HG02588 (cell line): ENCODE results near the gene HCN1.
"Not testable (repeated sequence)": the region's sequence is repeated elsewhere in the genome, so short reads cannot be mapped to it uniquely, and the experiment has no call there.

ENCODE experiments used
- ATAC-seq: cut with Tn5 transposase; IDR thresholded peaks from one replicate; pipeline ENCODE4 v1.9.1; 2021; ENCODE audit warnings: mild to moderate bottlenecking, moderate library complexity; ENCODE audit not compliant: unreplicated experiment

Gene HCN1

DNA sequence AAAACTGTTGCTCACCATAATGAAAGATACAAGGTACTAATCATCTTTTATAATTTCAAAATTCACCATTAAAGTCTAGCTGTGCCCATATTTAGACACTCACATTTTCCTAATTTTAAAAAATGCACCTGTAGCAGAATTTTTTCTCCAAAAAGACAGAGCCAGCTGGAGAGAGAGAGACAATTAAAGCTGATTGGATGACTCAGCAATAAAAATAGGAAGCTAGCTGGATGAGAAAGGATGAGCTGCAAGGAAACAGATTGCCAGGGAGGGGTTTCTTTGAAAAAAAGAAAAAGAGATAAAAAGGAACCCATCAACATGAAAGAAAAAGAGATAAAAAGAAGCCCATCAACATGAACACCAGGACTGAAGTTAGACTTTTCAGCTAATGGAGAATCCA, 73.8 kb downstream of the HCN1 start:
- ATAC-seq = no peak

DNA sequence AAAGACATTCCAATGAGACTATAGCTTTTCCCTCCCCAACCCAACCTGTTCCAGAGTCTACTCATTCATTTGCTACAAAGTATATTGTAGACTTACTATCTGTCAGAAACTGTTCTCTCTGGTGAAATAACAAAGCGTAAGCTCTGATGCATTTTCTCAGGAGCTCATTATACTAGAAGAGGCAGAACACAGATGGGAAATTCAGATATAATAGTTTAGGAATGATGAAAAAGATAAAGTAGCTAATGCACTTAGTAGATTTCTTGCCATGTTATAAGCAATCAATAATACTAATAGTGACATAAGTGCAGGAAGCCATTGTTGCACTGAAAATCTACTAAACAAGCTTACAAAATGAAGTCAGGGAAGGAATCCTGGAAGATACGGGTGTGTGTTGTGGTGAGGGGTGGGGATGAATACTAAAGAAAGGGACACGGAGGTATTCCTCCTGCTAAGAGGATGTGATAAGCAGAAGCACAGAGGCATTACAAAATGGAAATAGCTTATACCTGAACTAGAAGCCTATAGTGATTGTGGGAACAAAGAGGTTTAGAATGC, 78.2 kb downstream of the HCN1 start:
- ATAC-seq = no peak

DNA sequence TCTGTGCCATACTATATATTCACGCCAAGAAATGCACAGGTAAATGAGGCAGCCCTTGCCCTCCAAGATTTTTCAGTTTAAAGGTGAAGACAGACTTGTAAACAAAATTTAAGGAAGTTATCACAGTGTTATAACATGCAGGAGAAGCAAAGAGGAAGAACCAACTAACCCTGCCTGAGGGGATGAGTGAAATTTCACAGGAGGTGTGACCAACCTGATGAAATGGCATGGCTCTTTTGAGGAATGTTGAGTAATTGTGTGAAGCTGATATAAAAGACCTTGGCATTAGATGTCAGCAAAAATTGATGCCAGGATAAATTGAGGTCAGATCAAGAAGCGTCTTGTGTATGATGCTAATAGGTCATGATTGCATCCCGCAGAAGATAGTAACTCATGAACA, 86.5 kb downstream of the HCN1 start:
- no peak for ATAC-seq

DNA sequence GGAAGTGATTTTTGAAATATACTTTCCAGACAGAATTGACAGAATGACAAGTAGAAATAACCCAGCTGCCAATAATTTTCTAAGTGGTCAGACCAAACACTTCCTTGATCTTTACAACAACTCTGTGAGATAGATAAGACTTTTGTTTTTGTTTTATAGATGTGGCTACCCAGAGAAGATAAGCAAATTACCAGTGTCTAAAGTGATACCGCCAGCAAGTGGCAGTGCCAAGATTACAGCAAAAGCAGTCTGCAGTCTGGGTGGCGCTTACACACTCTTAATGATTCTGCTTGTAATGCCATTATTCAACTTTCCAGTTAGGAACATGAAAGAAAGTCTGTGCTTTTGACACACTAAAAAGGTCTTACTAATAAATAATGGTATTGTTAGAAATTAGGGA, 92.1 kb downstream of the HCN1 start:
- ATAC-seq = no peak

DNA sequence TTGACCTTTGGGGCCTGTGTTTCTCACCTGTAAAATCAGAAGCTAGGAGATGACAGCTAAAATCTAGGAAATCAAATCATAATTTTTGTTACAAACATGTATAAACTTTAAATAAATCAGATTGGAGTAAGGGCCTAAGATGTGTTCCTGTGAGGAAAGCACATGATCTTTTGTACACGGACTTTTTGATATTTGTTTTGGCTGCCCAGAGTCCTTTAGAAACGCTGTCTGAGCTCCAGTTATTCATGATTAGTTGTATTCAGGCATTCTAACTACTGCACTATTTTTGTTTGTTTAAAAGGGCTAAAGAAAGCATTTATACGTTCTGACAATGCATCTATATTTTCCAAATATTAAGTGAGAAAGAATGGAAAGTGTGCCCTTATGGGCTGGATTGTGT, 94.8 kb downstream of the HCN1 start:
- no peak for ATAC-seq

DNA sequence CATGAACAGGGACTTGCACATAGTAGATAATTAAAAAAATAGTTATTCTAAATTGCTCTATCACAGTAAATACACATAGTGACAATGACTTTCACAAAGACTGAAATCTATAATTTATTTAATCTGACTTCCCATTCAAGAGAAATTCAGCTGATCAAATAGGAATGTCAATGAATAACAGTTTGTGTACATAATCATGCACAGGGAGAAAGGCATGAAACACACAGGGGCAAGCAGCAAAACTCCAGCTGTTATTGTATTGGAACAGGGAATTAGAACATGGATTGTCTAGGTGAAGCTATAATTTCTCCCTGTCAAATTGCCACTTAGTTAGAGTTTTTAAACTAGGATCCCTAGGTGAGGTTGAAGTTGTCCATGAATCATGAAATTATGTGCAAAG, 99.9 kb downstream of the HCN1 start:
- ATAC-seq = no peak

DNA sequence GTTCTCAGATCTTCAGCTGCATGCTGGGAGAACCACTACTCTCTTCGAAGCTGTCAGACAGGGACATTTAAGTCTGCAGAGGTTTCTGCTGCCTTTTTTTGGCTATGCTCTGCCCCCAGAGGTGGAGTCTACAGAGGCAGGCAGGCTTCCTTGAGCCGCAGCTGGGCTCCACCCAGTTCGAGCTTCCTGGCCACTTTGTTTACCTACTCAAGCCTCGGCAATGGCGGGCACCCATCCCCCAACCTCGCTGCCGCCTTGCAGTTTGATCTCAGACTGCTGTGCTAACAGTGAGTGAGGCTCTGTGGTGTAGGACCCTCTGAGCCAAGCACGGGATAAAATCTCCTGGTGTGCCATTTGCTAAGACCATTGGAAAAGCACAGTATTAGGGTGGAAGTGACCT, 110.2 kb downstream of the HCN1 start:
- ATAC-seq = not testable (repeated sequence)

DNA sequence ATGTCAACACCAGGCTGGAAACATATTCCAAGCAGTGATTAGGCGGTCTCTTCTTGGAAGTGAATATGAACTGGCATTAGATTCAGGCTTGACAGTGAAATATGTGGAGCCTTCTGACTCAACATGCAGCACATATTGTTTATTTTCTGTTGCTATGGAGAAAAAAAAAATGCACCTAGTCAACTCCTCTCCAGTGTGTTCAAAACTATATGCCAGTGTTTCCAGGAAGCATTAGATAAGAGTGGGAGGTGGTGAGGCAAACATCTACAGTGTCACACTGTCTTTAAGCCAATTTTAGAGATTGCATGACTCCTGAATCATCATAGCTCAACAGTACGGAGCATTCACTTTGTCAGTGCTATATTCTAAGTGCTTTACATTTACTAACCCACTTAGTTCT, 117.9 kb downstream of the HCN1 start:
- no peak for ATAC-seq

DNA sequence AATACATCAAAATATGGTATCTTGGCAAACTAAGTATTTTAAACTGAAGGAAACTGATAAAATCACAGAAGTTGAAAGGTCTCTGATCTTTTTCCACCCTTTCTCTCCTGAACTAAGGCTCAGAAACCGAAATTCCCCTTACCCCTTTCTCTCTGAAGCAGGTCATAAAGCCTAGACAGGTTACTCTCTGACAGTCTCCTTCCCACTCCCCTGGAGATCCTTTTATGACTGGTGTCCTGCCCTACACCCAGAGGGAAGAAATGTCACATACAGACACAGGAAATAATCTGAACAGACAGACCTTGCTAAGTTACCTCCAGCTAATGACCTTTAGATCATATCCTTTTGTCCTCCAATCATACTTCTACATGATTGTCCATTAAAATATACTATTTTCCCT, 127.4 kb downstream of the HCN1 start:
- no peak for ATAC-seq

DNA sequence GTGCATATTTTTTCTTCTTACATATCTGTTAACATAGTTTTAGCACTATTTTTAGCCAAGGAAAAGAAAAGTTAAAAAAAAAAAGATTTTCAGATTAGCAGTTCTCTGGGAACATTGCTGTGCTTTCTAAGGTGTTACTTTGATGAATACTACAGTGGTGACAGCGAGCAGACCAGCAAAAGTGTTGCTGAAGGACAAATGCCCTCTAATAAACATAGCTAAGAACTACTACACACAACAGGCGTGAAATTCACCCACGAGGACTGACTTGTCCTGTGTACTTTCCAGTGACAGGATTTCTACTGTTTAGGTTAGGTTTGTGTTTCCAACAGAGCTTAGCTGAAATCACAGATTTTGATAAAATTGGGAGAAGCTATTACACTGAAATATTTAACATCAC, 153.8 kb downstream of the HCN1 start:
- ATAC-seq = no peak

DNA sequence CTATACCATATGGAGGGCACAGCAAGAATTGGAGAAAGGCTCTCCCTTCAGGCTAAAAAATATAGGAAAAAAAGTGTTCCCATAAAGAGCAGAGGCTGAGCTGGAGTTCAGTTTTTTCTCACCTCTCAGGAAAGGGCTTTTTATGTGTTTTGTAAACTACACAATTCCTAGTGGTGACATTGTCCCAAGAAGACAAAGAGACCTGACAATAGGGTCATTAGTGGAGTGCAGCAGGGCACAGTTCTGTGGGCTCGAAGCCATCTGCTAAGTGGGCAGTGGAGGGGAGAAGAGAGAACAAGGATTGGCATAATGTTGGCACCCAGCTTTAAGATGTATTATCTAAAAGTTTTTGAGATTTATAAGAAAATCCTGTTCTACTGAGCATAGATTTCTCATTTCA, 162.5 kb downstream of the HCN1 start:
- ATAC-seq = no peak

DNA sequence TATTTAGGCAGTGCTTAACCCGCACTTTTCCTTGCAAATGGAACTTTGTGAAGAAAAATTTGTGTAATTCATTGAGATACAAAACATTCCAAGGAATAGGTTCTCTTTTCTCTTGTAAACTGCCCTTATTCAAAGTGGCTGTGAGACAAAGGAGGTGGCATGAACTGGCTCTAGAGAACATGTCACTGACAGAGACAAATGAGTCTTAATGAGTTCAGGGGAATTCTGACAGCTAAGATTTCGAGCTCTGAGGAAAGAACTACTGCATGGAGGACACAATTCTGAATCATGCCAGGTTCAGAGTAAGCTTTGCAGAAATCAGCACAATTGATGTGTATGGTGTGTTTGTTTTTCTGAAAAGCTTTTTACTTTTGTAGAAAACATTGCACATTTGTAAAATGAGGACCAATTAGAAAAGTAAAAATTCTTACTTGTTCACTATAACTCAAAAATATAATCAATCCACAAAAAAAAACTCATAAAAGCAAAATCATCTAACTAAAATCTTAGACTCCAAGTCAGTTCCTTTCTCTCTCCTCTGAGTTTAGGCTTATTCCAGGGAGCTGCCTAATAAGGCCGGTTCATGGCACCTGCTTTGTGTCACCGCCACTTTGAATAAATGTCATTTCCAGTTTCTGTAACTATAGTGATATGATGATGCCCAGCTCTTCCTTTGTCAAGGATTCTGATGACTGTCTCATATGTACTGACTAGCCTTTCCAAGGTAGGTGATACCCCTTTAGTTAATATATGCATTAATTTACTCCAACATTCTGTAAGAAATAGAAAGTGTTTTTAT, 163.2 kb downstream of the HCN1 start:
- no peak for ATAC-seq

DNA sequence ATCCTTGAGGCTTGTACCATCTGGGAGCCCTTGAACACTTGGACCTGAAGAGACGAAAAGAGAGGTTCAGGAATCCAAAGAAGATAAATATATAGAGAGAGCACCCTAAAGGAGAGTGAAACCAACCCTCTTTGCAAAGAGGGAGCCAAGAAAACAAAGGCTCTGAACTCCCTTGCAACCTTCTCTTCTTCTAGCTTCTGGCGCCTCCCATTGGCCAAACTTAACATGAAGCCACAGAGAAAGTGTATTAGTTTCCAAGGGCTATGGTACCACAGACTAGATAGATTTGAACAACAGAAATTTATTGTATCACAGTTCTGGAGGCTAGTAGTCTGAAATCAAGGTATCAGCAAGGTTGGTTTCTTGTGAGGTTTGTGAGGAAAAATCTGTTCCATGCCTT, 175.1 kb downstream of the HCN1 start:
- no peak for ATAC-seq

DNA sequence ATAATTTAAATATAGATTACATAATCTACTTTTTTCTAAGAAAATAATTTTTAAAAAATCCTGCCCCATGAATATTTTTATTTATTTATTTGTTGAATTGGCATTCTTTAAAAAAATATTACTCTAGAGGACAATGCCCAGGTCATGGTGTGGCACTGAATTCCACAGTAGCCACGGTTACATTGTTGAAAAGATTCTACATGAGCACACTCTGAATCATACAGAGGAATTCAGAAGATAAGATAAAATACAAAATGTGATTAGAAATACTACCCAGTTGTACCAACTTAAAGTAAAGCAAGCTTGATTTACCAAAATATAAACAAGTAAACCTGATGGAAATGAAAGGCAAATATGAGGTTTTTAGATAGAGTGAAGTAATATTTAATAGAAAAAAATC, 183.7 kb downstream of the HCN1 start:
- no peak for ATAC-seq

DNA sequence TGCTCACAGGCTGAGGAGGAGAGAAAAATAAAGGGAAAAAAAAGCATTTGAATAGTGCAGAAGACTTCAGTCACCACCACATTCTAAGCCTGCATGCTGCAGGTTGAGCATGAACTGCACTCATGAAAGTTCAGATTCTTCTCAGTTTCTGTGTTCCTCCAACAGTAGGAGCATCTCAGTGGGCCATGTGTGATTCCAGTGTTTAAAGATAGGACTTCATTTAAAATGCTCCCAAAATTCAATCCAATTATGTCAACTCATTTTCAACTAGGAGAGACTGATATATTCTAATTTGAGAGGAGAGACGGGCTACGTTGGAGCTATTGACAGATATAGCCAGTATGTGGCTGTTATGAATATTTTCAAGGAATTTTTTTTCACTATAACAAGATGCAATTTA, 186.8 kb downstream of the HCN1 start:
- no peak for ATAC-seq

DNA sequence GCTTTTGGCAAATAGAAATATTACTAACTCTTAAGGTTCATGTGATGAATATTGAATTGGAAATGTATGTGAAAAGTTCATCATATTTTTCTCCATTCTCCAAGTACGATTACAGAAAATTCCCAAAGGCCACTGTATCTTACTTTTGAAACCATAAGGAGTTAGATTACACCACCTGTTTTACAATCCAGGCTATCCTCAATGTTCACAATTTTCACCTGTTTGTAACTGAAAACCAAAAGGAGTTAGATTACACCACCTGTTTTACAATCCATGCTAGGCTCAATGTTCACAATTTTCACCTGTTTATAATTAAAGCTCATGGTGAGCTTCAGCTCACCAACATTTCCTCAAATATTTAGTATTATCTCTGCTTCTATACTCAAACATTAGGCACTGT, 188.0 kb downstream of the HCN1 start:
- ATAC-seq = no peak

DNA sequence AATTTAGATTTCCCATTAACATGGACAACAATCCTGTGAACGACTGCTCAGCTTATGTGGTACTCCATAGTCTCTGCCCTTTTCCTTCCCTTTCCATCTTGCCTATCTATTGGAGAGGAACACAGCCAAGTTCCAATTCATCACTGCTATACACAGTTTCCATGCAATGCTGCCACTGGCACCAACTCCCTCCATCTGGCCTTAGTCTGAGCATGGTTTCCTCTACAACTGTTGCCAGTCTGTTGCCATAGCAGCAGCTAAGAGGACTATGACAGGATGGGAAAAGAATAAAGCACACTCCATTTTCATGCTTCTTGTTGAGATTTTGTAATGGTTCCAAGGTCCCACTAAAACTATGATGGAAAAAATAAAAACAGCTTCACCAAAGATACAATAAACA, 189.0 kb downstream of the HCN1 start:
- no peak for ATAC-seq

DNA sequence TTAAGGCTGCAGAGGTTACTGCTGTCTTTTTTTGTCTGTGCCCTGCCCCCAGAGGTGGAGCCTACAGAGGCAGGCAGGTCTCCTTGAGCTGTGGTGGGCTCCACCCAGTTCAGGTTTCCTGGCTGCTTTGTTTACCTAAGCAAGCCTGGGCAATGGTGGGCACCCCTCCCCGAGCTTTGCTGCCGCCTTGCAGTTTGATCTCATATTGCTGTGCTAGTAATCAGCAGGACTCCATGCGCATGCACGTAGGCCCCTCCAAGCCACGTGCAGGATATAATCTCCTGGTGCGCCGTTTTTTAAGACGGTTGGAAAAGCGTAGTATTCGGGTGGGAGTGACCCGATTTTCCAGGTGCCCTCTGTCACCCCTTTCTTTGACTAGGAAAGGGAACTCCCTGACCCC, 197.2 kb downstream of the HCN1 start:
- ATAC-seq = not testable (repeated sequence)

DNA sequence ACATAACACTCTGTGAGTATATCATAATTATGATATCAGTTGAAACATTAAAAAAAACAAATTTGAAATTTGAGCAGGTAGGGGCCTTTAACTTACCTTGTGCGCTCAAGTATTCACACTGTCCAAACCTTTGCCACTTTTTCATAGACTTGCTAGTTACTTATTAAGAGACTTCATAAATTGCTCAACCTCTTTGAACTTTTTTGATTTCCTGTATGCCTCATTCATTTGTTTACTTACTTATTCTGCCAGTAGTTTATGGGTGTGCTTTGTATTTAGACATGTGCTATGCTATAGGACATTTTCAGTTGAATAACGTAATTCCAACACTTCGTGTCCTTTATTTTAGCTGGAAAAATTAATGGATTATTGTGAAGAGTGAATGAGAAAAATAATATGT, 204.8 kb downstream of the HCN1 start:
- no peak for ATAC-seq

DNA sequence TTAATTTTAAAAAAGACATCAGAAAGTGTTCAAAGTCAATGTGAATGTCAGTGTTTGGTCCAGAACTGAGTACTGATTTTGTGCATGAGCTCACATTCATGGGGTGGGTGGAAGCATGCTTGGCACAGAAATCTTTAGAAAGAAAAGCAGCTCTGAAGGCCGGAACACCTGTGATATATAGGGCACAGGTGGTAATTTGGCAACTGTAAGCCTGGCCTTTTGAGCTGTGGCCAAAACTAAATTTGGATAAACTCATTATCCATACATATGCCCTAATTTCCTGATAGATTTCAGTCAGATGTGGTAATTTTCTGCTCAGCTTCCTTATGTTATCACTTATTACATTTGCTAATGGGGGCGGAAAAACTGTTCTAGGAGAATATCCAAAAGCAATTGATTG, 211.4 kb downstream of the HCN1 start:
- ATAC-seq = no peak

DNA sequence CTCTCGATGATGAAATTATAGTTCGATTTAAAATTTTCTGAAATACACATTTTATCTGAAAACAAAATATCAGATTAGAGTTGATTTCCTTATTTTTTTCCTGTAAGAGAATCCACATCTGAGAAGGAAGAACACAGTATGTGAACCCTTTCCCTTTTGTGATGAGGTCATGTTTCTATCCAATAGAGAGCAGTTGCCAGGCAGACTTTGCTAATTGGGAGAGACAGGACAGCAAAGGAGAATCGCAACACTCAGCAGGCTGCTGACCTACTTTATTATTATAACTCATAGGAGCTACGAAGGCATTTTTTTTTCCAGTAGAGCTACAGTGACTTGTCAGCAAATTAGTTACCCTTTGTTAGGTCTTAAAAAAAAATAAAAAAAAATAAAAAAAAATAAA, 242.1 kb downstream of the HCN1 start:
- ATAC-seq = no peak

DNA sequence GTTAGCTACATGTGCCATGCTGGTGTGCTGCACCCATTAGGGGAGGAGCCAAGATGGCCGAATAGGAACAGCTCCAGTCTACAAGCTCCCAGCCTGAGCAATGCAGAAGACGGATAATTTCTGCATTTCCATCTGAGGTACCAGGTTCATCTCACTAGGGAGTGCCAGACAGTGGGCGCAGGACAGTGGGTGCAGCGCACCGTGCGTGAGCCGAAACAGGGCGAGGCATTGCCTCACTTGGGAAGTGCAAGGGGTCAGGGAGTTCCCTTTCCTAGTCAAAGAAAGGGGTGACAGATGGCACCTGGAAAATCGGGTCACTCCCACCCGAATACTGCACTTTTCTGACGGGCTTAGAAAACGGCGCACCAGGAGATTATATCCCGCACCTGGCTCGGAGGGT, 251.3 kb downstream of the HCN1 start:
- not testable (repeated sequence) for ATAC-seq

DNA sequence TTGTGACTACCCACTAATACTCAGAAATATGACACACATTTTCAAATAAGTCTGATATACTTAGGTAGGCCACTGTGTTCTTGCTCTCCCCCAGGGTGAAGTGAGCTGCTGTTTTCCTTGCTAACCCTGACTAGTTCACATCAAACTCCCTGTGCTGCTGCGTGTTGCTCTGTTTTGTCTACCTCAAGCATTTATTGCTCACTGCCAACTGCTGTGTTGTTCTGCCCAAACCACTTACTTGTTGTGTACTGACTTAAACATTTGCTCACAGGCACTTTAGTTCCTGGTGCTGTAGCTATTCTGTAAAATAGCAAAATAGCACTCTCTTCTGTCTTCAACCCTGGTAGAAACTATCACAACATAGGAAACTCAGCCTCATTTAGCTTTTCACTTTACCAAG, 255.7 kb downstream of the HCN1 start:
- no peak for ATAC-seq
